Measurements from ENCODE around the gene OPHN1. TPM values are rescaled to one million over a fixed set of nuclear protein-coding genes. Genes with fewer than 3 reads are reported as not detected.

The OPHN1 gene
- total and polyA plus RNA-seq, 4 donors, result 0.25 to 9.7 (median 4.9) TPM

- WGBS, 2 donors, result 94 to 99% methylated on average over 4 of the region's 4 CpGs
- ATAC-seq (ENCODE audit: low FRiP score), result no peak
- no peak for DNase-seq
- intact Hi-C loops (cut with DNase I), result no loop called here
- no peak overlapping the region for H3K4me3 ChIP-seq (ENCODE audit: low read length in 2 of 2)
- no peaks in the 10 kb centered on the region for H3K27me3 ChIP-seq (ENCODE audit: control insufficient read depth in 1 of 2, insufficient read depth in 2 of 2, low read length in 1 of 2)
- H3K27ac ChIP-seq (ENCODE audit: low read depth in 1 of 2, low read length in 2 of 2), result no peak overlapping the region
- H3K36me3 ChIP-seq (ENCODE audit: control insufficient read depth in 1 of 2, insufficient read depth in 2 of 2, low read length in 1 of 2), result no peaks in the 10 kb centered on the region
- no peaks in the 10 kb centered on the region for H3K9me3 ChIP-seq (ENCODE audit: control insufficient read depth, low read length)
- H3K4me1 ChIP-seq (ENCODE audit: control insufficient read depth in 1 of 2, insufficient read depth in 2 of 2, low read length in 2 of 2), result no peaks in the 10 kb centered on the region
Measured at GRCh38 chrX:68455151-68455510, 21.8 kb upstream of the OPHN1 start.

- H3K4me1 ChIP-seq (ENCODE audit: control insufficient read depth in 1 of 2, insufficient read depth in 2 of 2, low read length in 2 of 2), result no peaks in the 10 kb centered on the region
- WGBS, 2 donors, result 75 to 87% methylated on average over 8 of the region's 8 CpGs
Measured at GRCh38 chrX:68454476-68455150, 21.3 kb upstream of the OPHN1 start.

GRCh38 chrX:68451720-68452119, 18.4 kb upstream of the OPHN1 start:
- H3K36me3 ChIP-seq (ENCODE audit: control insufficient read depth in 1 of 2, insufficient read depth in 2 of 2, low read length in 1 of 2), result no peaks in the 10 kb centered on the region
- H3K4me1 ChIP-seq (ENCODE audit: control insufficient read depth in 1 of 2, insufficient read depth in 2 of 2, low read length in 2 of 2), result no peaks in the 10 kb centered on the region
- H3K9me3 ChIP-seq (ENCODE audit: control insufficient read depth, low read length), result no peaks in the 10 kb centered on the region
- no peaks in the 10 kb centered on the region for H3K27me3 ChIP-seq (ENCODE audit: control insufficient read depth in 1 of 2, insufficient read depth in 2 of 2, low read length in 1 of 2)
- 8 to 43% methylated on average over 8 of the region's 8 CpGs for WGBS, 2 donors
- ATAC-seq (ENCODE audit: low FRiP score), result no peak
- H3K4me3 ChIP-seq (ENCODE audit: low read length in 2 of 2), result no peak overlapping the region
- intact Hi-C loops (cut with DNase I), result no loop called here
- DNase-seq, result no peak
- no peak overlapping the region for H3K27ac ChIP-seq (ENCODE audit: low read depth in 1 of 2, low read length in 2 of 2)

More at GRCh38 chrX:68454476-68455150, 21.3 kb upstream of the OPHN1 start:
- Histone ChIP-seq H3K27ac (ENCODE audit: low read depth in 1 of 2, low read length in 2 of 2) (no peak overlapping the region), H3K9me3 (ENCODE audit: control insufficient read depth, low read length) (no peaks in the 10 kb centered on the region), H3K36me3 (ENCODE audit: control insufficient read depth in 1 of 2, insufficient read depth in 2 of 2, low read length in 1 of 2) (no peaks in the 10 kb centered on the region), H3K4me3 (ENCODE audit: low read length in 2 of 2) (no peak overlapping the region), H3K27me3 (ENCODE audit: control insufficient read depth in 1 of 2, insufficient read depth in 2 of 2, low read length in 1 of 2) (no peaks in the 10 kb centered on the region)
- intact Hi-C loops (cut with DNase I), result no loop called here
- ATAC-seq (ENCODE audit: low FRiP score), result no peak
- no peak for DNase-seq

- no peak overlapping the region for H3K4me3 ChIP-seq (ENCODE audit: low read length in 2 of 2)
- no peak for ATAC-seq (ENCODE audit: low FRiP score)
- no peaks in the 10 kb centered on the region for H3K9me3 ChIP-seq (ENCODE audit: control insufficient read depth, low read length)
- no peak overlapping the region for H3K27ac ChIP-seq (ENCODE audit: low read depth in 1 of 2, low read length in 2 of 2)
- DNase-seq, result no peak
- 54 to 60% methylated on average over 6 of the region's 6 CpGs for WGBS, 2 donors
- no peaks in the 10 kb centered on the region for H3K27me3 ChIP-seq (ENCODE audit: control insufficient read depth in 1 of 2, insufficient read depth in 2 of 2, low read length in 1 of 2)
- no peaks in the 10 kb centered on the region for H3K36me3 ChIP-seq (ENCODE audit: control insufficient read depth in 1 of 2, insufficient read depth in 2 of 2, low read length in 1 of 2)
- intact Hi-C loops (cut with DNase I), result no loop called here
- H3K4me1 ChIP-seq (ENCODE audit: control insufficient read depth in 1 of 2, insufficient read depth in 2 of 2, low read length in 2 of 2), result no peaks in the 10 kb centered on the region
Measured at GRCh38 chrX:68443155-68443868, 10.0 kb upstream of the OPHN1 start.

GRCh38 chrX:68440940-68441339, 7.6 kb upstream of the OPHN1 start:
- H3K36me3 ChIP-seq (ENCODE audit: control insufficient read depth in 1 of 2, insufficient read depth in 2 of 2, low read length in 1 of 2), result no peaks in the 10 kb centered on the region
- no peak overlapping the region for H3K27ac ChIP-seq (ENCODE audit: low read depth in 1 of 2, low read length in 2 of 2)
- intact Hi-C loops (cut with DNase I), result no loop called here
- no peaks in the 10 kb centered on the region for H3K9me3 ChIP-seq (ENCODE audit: control insufficient read depth, low read length)
- H3K27me3 ChIP-seq (ENCODE audit: control insufficient read depth in 1 of 2, insufficient read depth in 2 of 2, low read length in 1 of 2), result no peaks in the 10 kb centered on the region
- DNase-seq (peak; percentile 69 to 77), ATAC-seq (ENCODE audit: low FRiP score) (peak; percentile 67)
- H3K4me1 ChIP-seq (ENCODE audit: control insufficient read depth in 1 of 2, insufficient read depth in 2 of 2, low read length in 2 of 2), result no peaks in the 10 kb centered on the region
- WGBS, 2 donors, result 9 to 18% methylated on average over 1 of the region's 1 CpG
- no peak overlapping the region for H3K4me3 ChIP-seq (ENCODE audit: low read length in 2 of 2)

GRCh38 chrX:68440442-68440841, 7.1 kb upstream of the OPHN1 start:
- DNase-seq, result no peak
- H3K27ac ChIP-seq (ENCODE audit: low read depth in 1 of 2, low read length in 2 of 2), result no peak overlapping the region
- intact Hi-C loops (cut with DNase I), result no loop called here

GRCh38 chrX:68439341-68439740, 6.0 kb upstream of the OPHN1 start:
- ATAC-seq (ENCODE audit: low FRiP score) (no peak), DNase-seq (no peak)
- intact Hi-C loops (cut with DNase I), result no loop called here

More at GRCh38 chrX:68440442-68440841, 7.1 kb upstream of the OPHN1 start:
- ATAC-seq (ENCODE audit: low FRiP score), result no peak
- no peaks in the 10 kb centered on the region for H3K36me3 ChIP-seq (ENCODE audit: control insufficient read depth in 1 of 2, insufficient read depth in 2 of 2, low read length in 1 of 2)
- no peaks in the 10 kb centered on the region for H3K9me3 ChIP-seq (ENCODE audit: control insufficient read depth, low read length)
- H3K4me1 ChIP-seq (ENCODE audit: control insufficient read depth in 1 of 2, insufficient read depth in 2 of 2, low read length in 2 of 2), result no peaks in the 10 kb centered on the region
- no peak overlapping the region for H3K4me3 ChIP-seq (ENCODE audit: low read length in 2 of 2)
- no peaks in the 10 kb centered on the region for H3K27me3 ChIP-seq (ENCODE audit: control insufficient read depth in 1 of 2, insufficient read depth in 2 of 2, low read length in 1 of 2)

GRCh38 chrX:68438575-68438974, 5.3 kb upstream of the OPHN1 start:
- Histone ChIP-seq H3K27ac (ENCODE audit: low read depth in 1 of 2, low read length in 2 of 2) (no peak overlapping the region), H3K4me1 (ENCODE audit: control insufficient read depth in 1 of 2, insufficient read depth in 2 of 2, low read length in 2 of 2) (no peaks in the 10 kb centered on the region), H3K27me3 (ENCODE audit: control insufficient read depth in 1 of 2, insufficient read depth in 2 of 2, low read length in 1 of 2) (no peaks in the 10 kb centered on the region), H3K36me3 (ENCODE audit: control insufficient read depth in 1 of 2, insufficient read depth in 2 of 2, low read length in 1 of 2) (no peaks in the 10 kb centered on the region), H3K9me3 (ENCODE audit: control insufficient read depth, low read length) (no peaks in the 10 kb centered on the region), H3K4me3 (ENCODE audit: low read length in 2 of 2) (no peak overlapping the region)
- no peak for ATAC-seq (ENCODE audit: low FRiP score)
- WGBS, 2 donors, result 87 to 95% methylated on average over 4 of the region's 4 CpGs
- DNase-seq, result no peak
- intact Hi-C loops (cut with DNase I), result no loop called here

More at GRCh38 chrX:68439341-68439740, 6.0 kb upstream of the OPHN1 start:
- H3K27me3 ChIP-seq (ENCODE audit: control insufficient read depth in 1 of 2, insufficient read depth in 2 of 2, low read length in 1 of 2), result no peaks in the 10 kb centered on the region
- H3K36me3 ChIP-seq (ENCODE audit: control insufficient read depth in 1 of 2, insufficient read depth in 2 of 2, low read length in 1 of 2), result no peaks in the 10 kb centered on the region
- WGBS, 2 donors, result 76 to 94% methylated on average over 4 of the region's 4 CpGs
- H3K4me3 ChIP-seq (ENCODE audit: low read length in 2 of 2), result no peak overlapping the region
- no peak overlapping the region for H3K27ac ChIP-seq (ENCODE audit: low read depth in 1 of 2, low read length in 2 of 2)
- no peaks in the 10 kb centered on the region for H3K4me1 ChIP-seq (ENCODE audit: control insufficient read depth in 1 of 2, insufficient read depth in 2 of 2, low read length in 2 of 2)
- H3K9me3 ChIP-seq (ENCODE audit: control insufficient read depth, low read length), result no peaks in the 10 kb centered on the region

GRCh38 chrX:68433981-68434299, 645 bp upstream of the OPHN1 start:
- DNase-seq, result no peak
- H3K4me1 ChIP-seq (ENCODE audit: control insufficient read depth in 1 of 2, insufficient read depth in 2 of 2, low read length in 2 of 2), result no peaks in the 10 kb centered on the region
- no peaks in the 10 kb centered on the region for H3K27me3 ChIP-seq (ENCODE audit: control insufficient read depth in 1 of 2, insufficient read depth in 2 of 2, low read length in 1 of 2)
- intact Hi-C loops (cut with DNase I), result no loop called here
- WGBS, 2 donors, result 1 to 22% methylated on average over 13 of the region's 13 CpGs
- H3K4me3 ChIP-seq (ENCODE audit: low read length in 2 of 2), result peak overlapping the region; percentile 49 to 74
- peak overlapping the region in 1 of 2 donors; percentile 76 for H3K27ac ChIP-seq (ENCODE audit: low read depth in 1 of 2, low read length in 2 of 2)
- no peak for ATAC-seq (ENCODE audit: low FRiP score)
- no peaks in the 10 kb centered on the region for H3K9me3 ChIP-seq (ENCODE audit: control insufficient read depth, low read length)
- no peaks in the 10 kb centered on the region for H3K36me3 ChIP-seq (ENCODE audit: control insufficient read depth in 1 of 2, insufficient read depth in 2 of 2, low read length in 1 of 2)
